IPS-20b (cell line): ENCODE data around the gene PSD.
A peak's percentile ranks its signal among the peaks of the same experiment; 100 is the strongest.

Source experiments
- H3K27ac ChIP-seq: one replicate; pipeline ENCODE4 v1.5.1; 2013; ENCODE audit warnings: low read length
- H3K27me3 ChIP-seq: 2 replicates; pipeline ENCODE4 v1.6.1; 2013; ENCODE audit warnings: mild to moderate bottlenecking, low read length, inconsistent platforms; ENCODE audit not compliant: insufficient read depth
- H3K36me3 ChIP-seq: 2 replicates; pipeline ENCODE4 v1.6.1; 2013; ENCODE audit warnings: low read depth, mild to moderate bottlenecking, inconsistent platforms, low read length, moderate library complexity; ENCODE audit not compliant: insufficient read depth
- H3K4me1 ChIP-seq: 2 replicates; pipeline ENCODE4 v1.6.1; 2013; ENCODE audit warnings: mild to moderate bottlenecking, control low read depth, inconsistent platforms, low read length, moderate library complexity; ENCODE audit not compliant: insufficient read depth
- H3K4me3 ChIP-seq: 2 replicates; pipeline ENCODE4 v1.5.1; 2013; ENCODE audit warnings: mild to moderate bottlenecking, low read length, inconsistent platforms
- H3K9ac ChIP-seq: 2 replicates; pipeline ENCODE4 v1.6.1; 2013; ENCODE audit warnings: low read depth, mild to moderate bottlenecking, inconsistent platforms, low read length, moderate library complexity
- H3K9me3 ChIP-seq: 2 replicates; pipeline ENCODE4 v1.6.1; 2013; ENCODE audit warnings: mild to moderate bottlenecking, low read depth, low read length, inconsistent platforms; ENCODE audit not compliant: insufficient read depth

Gene PSD

DNA sequence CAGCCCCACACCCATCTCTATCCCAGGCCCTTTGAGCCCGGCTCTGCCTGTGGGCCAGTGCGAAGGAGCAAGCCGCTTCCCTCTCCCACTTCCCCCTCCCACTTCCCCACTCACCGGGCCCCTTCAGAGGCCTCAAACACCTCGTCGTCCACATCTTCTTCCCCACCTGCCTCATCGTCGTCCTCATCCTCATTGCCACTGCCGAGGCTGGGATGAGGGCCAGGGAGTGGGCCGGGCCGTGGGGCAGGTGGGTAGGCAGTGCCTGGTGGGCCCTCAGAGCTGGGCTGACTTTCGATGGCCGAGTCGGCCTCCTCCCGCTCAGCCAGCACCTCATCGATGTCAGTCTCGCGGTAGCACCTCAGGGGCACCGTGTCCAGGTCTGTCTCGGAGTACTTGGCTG is 3.8 kb downstream of the PSD start:
- Histone ChIP-seq H3K27ac (no peak overlapping the region), H3K4me1 (peaks cover 11% of the 10 kb centered on the region), H3K4me3 (no peak overlapping the region), H3K9me3 (no peaks in the 10 kb centered on the region), H3K36me3 (no peaks in the 10 kb centered on the region), H3K9ac (no peak overlapping the region), H3K27me3 (peaks cover 56% of the 10 kb centered on the region)

GRCh38 chr10:102413806-102414561 is 4.6 kb downstream of the PSD start:
- peaks cover 61% of the 10 kb centered on the region for H3K27me3 ChIP-seq
- no peak overlapping the region for H3K27ac ChIP-seq
- H3K9ac ChIP-seq, result no peak overlapping the region
- no peaks in the 10 kb centered on the region for H3K9me3 ChIP-seq
- no peaks in the 10 kb centered on the region for H3K36me3 ChIP-seq
- no peak overlapping the region for H3K4me3 ChIP-seq
- peaks cover 11% of the 10 kb centered on the region for H3K4me1 ChIP-seq

DNA sequence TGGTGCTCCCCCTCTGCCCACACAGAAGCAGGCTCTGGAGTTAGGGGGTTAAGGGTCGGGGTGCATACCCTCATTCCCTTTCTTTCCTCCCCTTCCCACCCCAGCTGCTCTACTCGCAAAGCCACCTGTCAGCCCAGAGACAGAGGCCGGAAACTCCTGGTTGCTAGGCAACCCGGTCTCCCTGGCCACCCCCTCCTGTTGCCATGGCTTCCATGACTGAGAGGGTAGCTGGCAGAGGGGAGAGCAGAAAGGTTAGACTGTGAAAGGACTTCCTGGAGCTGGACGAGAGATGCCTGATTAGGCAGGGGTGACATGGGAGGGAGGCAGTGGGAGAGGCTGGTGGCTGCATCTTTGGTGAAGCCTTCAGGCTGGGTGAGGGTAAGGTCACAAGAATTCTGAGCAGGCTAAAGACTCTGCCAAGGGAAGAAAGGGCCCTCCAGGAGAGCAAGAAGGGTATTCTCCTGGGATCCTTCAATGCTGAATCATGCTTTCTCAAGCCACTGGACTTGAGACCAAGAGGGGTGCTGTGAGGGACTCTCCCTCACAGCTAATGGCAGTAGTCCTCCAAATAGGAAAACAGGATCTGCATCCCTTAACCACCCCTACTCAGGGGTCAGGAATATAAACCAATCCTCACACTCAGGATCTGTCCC is 5.4 kb downstream of the PSD start:
- Histone ChIP-seq H3K27me3 (peaks cover 63% of the 10 kb centered on the region), H3K27ac (no peak overlapping the region), H3K4me1 (peaks cover 9% of the 10 kb centered on the region), H3K36me3 (no peaks in the 10 kb centered on the region), H3K4me3 (no peak overlapping the region), H3K9ac (no peak overlapping the region), H3K9me3 (no peaks in the 10 kb centered on the region)

DNA sequence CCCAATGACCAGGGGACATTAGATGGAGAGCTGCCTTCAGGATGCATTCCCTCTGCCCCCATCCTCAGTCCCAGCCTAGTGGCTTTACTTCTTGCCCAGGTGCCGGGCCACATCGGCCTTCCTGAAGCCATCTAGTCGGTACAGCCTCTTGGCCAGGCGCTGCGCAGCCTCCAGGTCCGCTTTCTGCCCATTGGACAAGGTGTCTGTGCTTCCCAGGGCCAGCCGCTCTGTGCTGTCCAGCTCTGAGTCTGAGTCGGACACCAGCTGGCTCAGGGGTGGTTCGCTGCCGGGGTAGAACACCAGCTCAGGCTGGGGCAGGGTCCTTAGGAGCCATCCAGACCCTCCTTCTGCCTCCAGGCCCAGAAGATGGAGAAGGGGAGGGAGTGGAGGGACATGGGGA is 6.3 kb downstream of the PSD start:
- H3K36me3 ChIP-seq, result no peaks in the 10 kb centered on the region
- no peak overlapping the region for H3K9ac ChIP-seq
- H3K27me3 ChIP-seq, result peaks cover 65% of the 10 kb centered on the region
- peaks cover 6% of the 10 kb centered on the region for H3K4me1 ChIP-seq
- no peak overlapping the region for H3K27ac ChIP-seq
- H3K4me3 ChIP-seq, result no peak overlapping the region
- no peaks in the 10 kb centered on the region for H3K9me3 ChIP-seq

GRCh38 chr10:102411341-102412255 is 7.0 kb downstream of the PSD start:
- Histone ChIP-seq H3K36me3 (no peaks in the 10 kb centered on the region), H3K4me3 (peak overlapping the region; percentile 63; the same call in 1 of the 2 replicates), H3K9me3 (no peaks in the 10 kb centered on the region), H3K27ac (no peak overlapping the region), H3K27me3 (peaks cover 72% of the 10 kb centered on the region), H3K4me1 (peaks cover 6% of the 10 kb centered on the region), H3K9ac (no peak overlapping the region)

- H3K27ac ChIP-seq, result no peak overlapping the region
- H3K9me3 ChIP-seq, result no peaks in the 10 kb centered on the region
- peaks cover 79% of the 10 kb centered on the region for H3K27me3 ChIP-seq
Observed at GRCh38 chr10:102410429-102411073, 8.0 kb downstream of the PSD start.

GRCh38 chr10:102409604-102410428 is 8.8 kb downstream of the PSD start:
- Histone ChIP-seq H3K9ac (peak overlapping the region; percentile 33; the same call in 1 of the 2 replicates), H3K9me3 (no peaks in the 10 kb centered on the region), H3K27ac (no peak overlapping the region), H3K36me3 (no peaks in the 10 kb centered on the region), H3K27me3 (peaks cover 76% of the 10 kb centered on the region), H3K4me3 (peak overlapping the region; percentile 63; the same call in 1 of the 2 replicates), H3K4me1 (peaks cover 6% of the 10 kb centered on the region)

More at GRCh38 chr10:102410429-102411073, 8.0 kb downstream of the PSD start:
- Histone ChIP-seq H3K4me3 (peak overlapping the region; percentile 63), H3K36me3 (no peaks in the 10 kb centered on the region), H3K9ac (peak overlapping the region; percentile 35; the same call in 1 of the 2 replicates), H3K4me1 (peaks cover 6% of the 10 kb centered on the region)

DNA sequence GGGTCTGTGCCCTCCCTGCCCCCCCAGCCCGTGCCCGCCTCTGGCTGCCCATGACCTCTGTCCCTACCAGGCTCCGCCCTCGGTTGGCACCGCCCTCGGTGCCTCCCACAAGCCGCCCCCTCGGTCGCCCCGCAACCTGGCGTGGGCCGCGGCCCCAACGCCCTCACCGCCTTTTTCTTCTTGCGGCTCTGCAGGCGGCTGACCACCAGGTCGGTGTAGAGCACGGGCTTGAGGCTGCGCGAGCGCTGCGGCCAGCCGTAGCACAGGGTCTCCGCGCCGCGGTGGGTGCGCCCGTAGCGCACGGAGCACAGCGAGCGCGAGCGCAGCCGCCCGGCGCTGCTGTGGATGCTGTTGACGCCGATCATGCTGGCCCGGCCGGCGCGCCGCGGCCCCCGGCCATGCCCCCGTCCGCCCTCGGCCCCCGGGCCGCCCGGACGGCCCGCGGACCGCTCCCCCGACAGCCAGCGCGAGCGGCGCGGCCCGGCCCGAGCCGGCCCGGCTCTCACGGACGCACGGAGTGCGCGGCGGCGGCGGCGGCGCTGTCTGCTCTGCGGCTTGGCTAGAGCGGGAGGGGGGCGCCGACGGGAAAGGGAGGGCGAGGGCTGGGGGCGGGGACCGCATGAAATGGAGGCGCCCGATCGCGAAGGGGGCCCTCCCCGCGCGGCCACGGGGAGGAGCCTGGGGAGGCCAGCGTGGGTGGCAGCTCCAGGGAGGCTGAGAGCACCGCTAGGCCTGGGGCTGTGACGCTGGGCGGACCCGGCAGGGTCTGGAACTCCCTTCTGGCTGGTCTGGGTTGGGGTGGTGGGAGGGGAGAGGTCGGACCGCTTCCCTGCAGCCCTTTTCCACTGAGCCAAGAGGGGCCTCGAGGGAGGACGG is 9.6 kb downstream of the PSD start:
- H3K27ac ChIP-seq, result no peak overlapping the region
- H3K36me3 ChIP-seq, result no peaks in the 10 kb centered on the region
- H3K4me1 ChIP-seq, result peaks cover 6% of the 10 kb centered on the region
- H3K27me3 ChIP-seq, result peaks cover 76% of the 10 kb centered on the region
- no peak overlapping the region for H3K9ac ChIP-seq
- H3K9me3 ChIP-seq, result no peaks in the 10 kb centered on the region
- peak overlapping the region; percentile 66; the same call in 1 of the 2 replicates for H3K4me3 ChIP-seq

- no peaks in the 10 kb centered on the region for H3K36me3 ChIP-seq
- H3K4me1 ChIP-seq, result peaks cover 1% of the 10 kb centered on the region
- H3K4me3 ChIP-seq, result peak overlapping the region; percentile 66; the same call in 1 of the 2 replicates
- no peak overlapping the region for H3K9ac ChIP-seq
- no peak overlapping the region for H3K27ac ChIP-seq
- no peaks in the 10 kb centered on the region for H3K9me3 ChIP-seq
- peaks cover 72% of the 10 kb centered on the region for H3K27me3 ChIP-seq
Observed at GRCh38 chr10:102408131-102408727, 10.4 kb downstream of the PSD start.
